ENCODE data around the gene TMEM181. TPM values are rescaled to one million over a fixed set of nuclear protein-coding genes. Genes with fewer than 3 reads are reported as not detected.

The TMEM181 gene
- total and polyA plus RNA-seq, 2 of the 13 experiments (the other 11 are each of a cell fraction or from before 2014, with no cell fraction given): 59.1 to 108 TPM

- Histone ChIP-seq H2AFZ (ENCODE audit: low read length) (no peak overlapping the region), H3K36me3 (replicated peaks in 1 of 2; ENCODE audit: control insufficient read depth in 1 of 2, insufficient read depth in 2 of 2, low read length in 2 of 2) (no peaks in the 10 kb centered on the region), H3K9me3 (ENCODE audit: low read length) (no peaks in the 10 kb centered on the region), H4K20me1 (ENCODE audit: insufficient read depth, low read length) (no peaks in the 10 kb centered on the region), H3K4me2 (ENCODE audit: low read depth, low read length) (no peak overlapping the region), H3K4me1 (ENCODE audit: insufficient read depth, low read length) (0 out of 2 replicates have a peak, but pooled peaks cover 7% of the 10 kb centered on the region), H3K9ac (ENCODE audit: insufficient read depth, low read depth, low read length) (no peak overlapping the region), H3K27ac (ENCODE audit: extremely low read length, insufficient read depth, low read length) (no peak overlapping the region), H3K79me2 (ENCODE audit: insufficient read depth, low read length) (no peaks in the 10 kb centered on the region), H3K4me3 (replicated peaks in 1 of 3; ENCODE audit: insufficient read depth in 1 of 3, low read depth in 2 of 3, low read length in 3 of 3) (no peak overlapping the region), H3K27me3 (ENCODE audit: control insufficient read depth in 1 of 2, insufficient read depth in 2 of 2, low read length in 2 of 2) (no peaks in the 10 kb centered on the region)
- in situ Hi-C loops (cut with HindIII; ENCODE audit: extremely low pct_ligation_motif_present, low pct_unique_long_range_greater_than_20kb): loop anchor here (25.0 kb wide), 1 partner anchor 304 kb away; no protein-coding TSS in a partner anchor
- ChIA-PET POLR2A (no interaction called here), CTCF (ENCODE audit: low intra/inter-chr PET ratio, low total read pairs) (no interaction called here)
- no TSS peak for BruUV-seq (replicated peaks)
- WGBS (ENCODE audit: low lambda C conversion rate): 96% methylated on average over 33 of the region's 33 CpGs
- DNase-seq (ENCODE audit: low spot score) (no peak), FAIRE-seq (no peak), ATAC-seq (no peak)
- TF ChIP-seq HIVEP1 (CRISPR knock-in tag; IDR thresholded peaks at IDR 0.05) (no peak), ZBTB44 (CRISPR knock-in tag; IDR thresholded peaks at IDR 0.05) (no peak), MXI1 (IDR thresholded peaks at IDR 0.05; ENCODE audit: borderline replicate concordance, low read depth, low read length) (no peak), ZSCAN22 (CRISPR knock-in tag; IDR thresholded peaks at IDR 0.05) (no peak), HOMEZ (CRISPR knock-in tag; IDR thresholded peaks at IDR 0.05; ENCODE audit: low read depth) (no peak), XBP1 (CRISPR knock-in tag; IDR thresholded peaks at IDR 0.05) (no peak), CCDC6 (CRISPR knock-in tag; IDR thresholded peaks at IDR 0.05) (no peak)
- intact Hi-C loops (cut with micrococcal nuclease; ENCODE audit: unreplicated experiment): loop anchor here (5.0 kb wide), 1 partner anchor 294 kb away; no protein-coding TSS in a partner anchor
These were observed 43.8 kb upstream of the TMEM181 start for GRCh38 chr6:158516098-158516497.

Measured in HepG2 (cell line).